ENCODE measurements around the gene SNRPA1. TPM values are rescaled to one million over a fixed set of nuclear protein-coding genes. Genes with fewer than 3 reads are reported as not detected.

The SNRPA1 gene
- polyA plus RNA-seq, 3 donors: 57.3 to 63.6 (median 61.5) TPM

- no peak for DNase-seq (ENCODE audit: low read depth in 3 of 3, low spot score in 2 of 3)
Observed at GRCh38 chr15:101320501-101321052, 25.5 kb upstream of the SNRPA1 start.

GRCh38 chr15:101318839-101319238, 23.8 kb upstream of the SNRPA1 start:
- DNase-seq (ENCODE audit: low read depth in 3 of 3, low spot score in 2 of 3): no peak

GRCh38 chr15:101318147-101318819, 23.2 kb upstream of the SNRPA1 start:
- no peak for DNase-seq (ENCODE audit: low read depth in 3 of 3, low spot score in 2 of 3)

GRCh38 chr15:101317336-101317872, 22.4 kb upstream of the SNRPA1 start:
- DNase-seq (ENCODE audit: low read depth in 3 of 3, low spot score in 2 of 3): no peak

- DNase-seq (ENCODE audit: low read depth in 3 of 3, low spot score in 2 of 3): no peak
Observed at GRCh38 chr15:101316529-101316928, 21.5 kb upstream of the SNRPA1 start.

- no peak for DNase-seq (ENCODE audit: low read depth in 3 of 3, low spot score in 2 of 3)
Observed at GRCh38 chr15:101315736-101316135, 20.7 kb upstream of the SNRPA1 start.

- DNase-seq (ENCODE audit: low read depth in 3 of 3, low spot score in 2 of 3): no peak
Observed at GRCh38 chr15:101314336-101315125, 19.5 kb upstream of the SNRPA1 start.

- no peak for DNase-seq (ENCODE audit: low read depth in 3 of 3, low spot score in 2 of 3)
Observed at GRCh38 chr15:101313041-101313761, 18.2 kb upstream of the SNRPA1 start.

GRCh38 chr15:101310508-101310907, 15.5 kb upstream of the SNRPA1 start:
- DNase-seq (ENCODE audit: low read depth in 3 of 3, low spot score in 2 of 3): no peak

GRCh38 chr15:101310161-101310480, 15.1 kb upstream of the SNRPA1 start:
- DNase-seq (ENCODE audit: low read depth in 3 of 3, low spot score in 2 of 3): no peak

GRCh38 chr15:101309436-101310160, 14.6 kb upstream of the SNRPA1 start:
- DNase-seq (ENCODE audit: low read depth in 3 of 3, low spot score in 2 of 3): no peak

GRCh38 chr15:101308604-101309435, 13.8 kb upstream of the SNRPA1 start:
- no peak for DNase-seq (ENCODE audit: low read depth in 3 of 3, low spot score in 2 of 3)

- no peak for DNase-seq (ENCODE audit: low read depth in 3 of 3, low spot score in 2 of 3)
Observed at GRCh38 chr15:101307897-101308603, 13.0 kb upstream of the SNRPA1 start.

- no peak for DNase-seq (ENCODE audit: low read depth in 3 of 3, low spot score in 2 of 3)
Observed at GRCh38 chr15:101307048-101307896, 12.2 kb upstream of the SNRPA1 start.

- DNase-seq (ENCODE audit: low read depth in 3 of 3, low spot score in 2 of 3): no peak
Observed at GRCh38 chr15:101306341-101307047, 11.4 kb upstream of the SNRPA1 start.

GRCh38 chr15:101305820-101306255, 10.8 kb upstream of the SNRPA1 start:
- no peak for DNase-seq (ENCODE audit: low read depth in 3 of 3, low spot score in 2 of 3)

GRCh38 chr15:101303408-101303807, 8.4 kb upstream of the SNRPA1 start:
- no peak for DNase-seq (ENCODE audit: low read depth in 3 of 3, low spot score in 2 of 3)
